ENCODE measurements around the gene TIGAR. TPM values are rescaled to one million over a fixed set of nuclear protein-coding genes. Genes with fewer than 3 reads are reported as not detected.

The TIGAR gene
- total and polyA plus RNA-seq, 2 of the 8 experiments (the other 6 are each of a cell fraction or from before 2014, with no cell fraction given), result 3.8 to 26.4 TPM

DNA sequence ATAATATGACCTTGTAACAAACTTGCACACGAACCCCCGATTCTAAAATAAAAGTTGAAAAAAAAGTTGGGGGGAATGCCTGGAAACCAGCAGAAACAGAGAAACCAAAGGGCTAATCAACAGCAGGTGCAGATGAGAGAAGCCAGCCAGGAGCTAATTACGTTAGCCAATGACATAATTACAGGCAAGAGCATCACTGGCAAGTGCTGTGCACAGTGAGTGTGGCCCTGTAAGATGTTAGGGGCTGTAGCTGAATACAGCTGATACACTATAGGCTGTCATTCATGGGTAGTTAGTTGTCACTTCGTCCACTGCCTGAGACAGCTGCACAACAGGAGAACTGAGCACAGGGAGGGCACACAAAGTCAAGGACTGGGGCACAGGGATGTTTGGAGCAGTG is 65.8 kb downstream of the TIGAR start (continued):
- TF ChIP-seq RAD21 (IDR thresholded peaks at IDR 0.05 in 1 of 2, conservative IDR thresholded peaks at IDR 0.05 in 1 of 2; ENCODE audit: low read depth in 2 of 2, low read length in 2 of 2) (no peak), SAP30 (IDR thresholded peaks at IDR 0.05; ENCODE audit: insufficient read depth, insufficient replicate concordance, low read length) (no peak), ZNF274 (IDR thresholded peaks at IDR 0.05; ENCODE audit: borderline replicate concordance, extremely low read depth, low read length) (no peak), GABPA (IDR thresholded peaks at IDR 0.05; ENCODE audit: borderline replicate concordance, insufficient read depth, low read length) (no peak), KDM4A (IDR thresholded peaks at IDR 0.05; ENCODE audit: low read depth, low read length, severe bottlenecking) (no peak)
- TF ChIP-seq, protein P1, sequence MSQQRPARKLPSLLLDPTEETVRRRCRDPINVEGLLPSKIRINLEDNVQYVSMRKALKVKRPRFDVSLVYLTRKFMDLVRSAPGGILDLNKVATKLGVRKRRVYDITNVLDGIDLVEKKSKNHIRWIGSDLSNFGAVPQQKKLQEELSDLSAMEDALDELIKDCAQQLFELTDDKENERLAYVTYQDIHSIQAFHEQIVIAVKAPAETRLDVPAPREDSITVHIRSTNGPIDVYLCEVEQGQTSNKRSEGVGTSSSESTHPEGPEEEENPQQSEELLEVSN (IDR thresholded peaks at IDR 0.05), result no peak
